Kasumi-1 (cell line): ENCODE data around the gene PURA.

Source experiments
- DNase-seq, 2 experiments: peaks; one replicate each; lab custom pipeline; 2025; lab: John Stamatoyannopoulos, UW

Gene PURA

GRCh38 chr5:140109759-140110645, 3.9 kb upstream of the PURA start:
- DNase-seq: no peak

- DNase-seq: no peak
These were observed 3.3 kb upstream of the PURA start for GRCh38 chr5:140110646-140110957.

- peak; percentile 26 to 52 for DNase-seq
These were observed 2.7 kb upstream of the PURA start for GRCh38 chr5:140111011-140111858.

- DNase-seq: peak; percentile 26 to 52
These were observed 1.9 kb upstream of the PURA start for GRCh38 chr5:140111859-140112551.

- DNase-seq: no peak
These were observed 1.2 kb upstream of the PURA start for GRCh38 chr5:140112685-140113179.

- DNase-seq: no peak
These were observed 670 bp upstream of the PURA start for GRCh38 chr5:140113180-140113698.

- DNase-seq: peak; percentile 29 to 49
These were observed 654 bp downstream of the PURA start for GRCh38 chr5:140114341-140115185.

- no peak for DNase-seq
These were observed 1.2 kb downstream of the PURA start for GRCh38 chr5:140115186-140115500.

- no peak for DNase-seq
These were observed 2.8 kb downstream of the PURA start for GRCh38 chr5:140116716-140117115.

GRCh38 chr5:140117523-140117922, 3.6 kb downstream of the PURA start:
- DNase-seq: no peak

GRCh38 chr5:140118302-140118936, 4.5 kb downstream of the PURA start:
- peak; percentile 18 to 29 for DNase-seq

- no peak for DNase-seq
These were observed 11.7 kb downstream of the PURA start, which contains the start of gene IGIP for GRCh38 chr5:140125637-140126036. TSS of gene IGIP (plus strand) at chr5:140125937. CDS start at chr5:140128477, 2,540 bp downstream.

GRCh38 chr5:140126315-140127012, 12.6 kb downstream of the PURA start:
- no peak for DNase-seq

GRCh38 chr5:140128376-140128775, 14.5 kb downstream of the PURA start:
- no peak for DNase-seq

- DNase-seq: no peak
These were observed 17.2 kb downstream of the PURA start for GRCh38 chr5:140130949-140131733.

- DNase-seq: peak; percentile 55 to 57
These were observed 18.1 kb downstream of the PURA start for GRCh38 chr5:140131967-140132409.

- no peak for DNase-seq
These were observed 19.7 kb downstream of the PURA start for GRCh38 chr5:140133514-140134167.

- no peak for DNase-seq
These were observed 20.5 kb downstream of the PURA start for GRCh38 chr5:140134277-140134935.
